AG09309 (cell line): Measurements from ENCODE around the gene CXCL1.

Experiments used
- DNase-seq: peaks from one replicate; pipeline ENCODE4 v3.0.0-alpha.2; 2010; ENCODE audit warnings: low read depth
- H3K4me3 ChIP-seq: 2 replicates; pipeline ENCODE4 v1.5.1; 2011; ENCODE audit warnings: mild to moderate bottlenecking, low read depth, low read length, moderate library complexity; ENCODE audit not compliant: control insufficient read depth
- CTCF ChIP-seq: IDR thresholded peaks from 2 replicates; pipeline ENCODE4 v1.5.1; 2011; ENCODE audit warnings: mild to moderate bottlenecking, low read depth, low read length, inconsistent platforms; ENCODE audit not compliant: insufficient read depth, control insufficient read depth; ENCODE audit errors: missing control alignments

Gene CXCL1

GRCh38 chr4:73831569-73831968 lies 37.6 kb upstream of the CXCL1 start:
- no peak overlapping the region for H3K4me3 ChIP-seq
- no peak for TF ChIP-seq CTCF
- DNase-seq: no peak

GRCh38 chr4:73832651-73833237 lies 36.4 kb upstream of the CXCL1 start:
- no peak overlapping the region for H3K4me3 ChIP-seq
- TF ChIP-seq CTCF: no peak
- DNase-seq: no peak

DNA sequence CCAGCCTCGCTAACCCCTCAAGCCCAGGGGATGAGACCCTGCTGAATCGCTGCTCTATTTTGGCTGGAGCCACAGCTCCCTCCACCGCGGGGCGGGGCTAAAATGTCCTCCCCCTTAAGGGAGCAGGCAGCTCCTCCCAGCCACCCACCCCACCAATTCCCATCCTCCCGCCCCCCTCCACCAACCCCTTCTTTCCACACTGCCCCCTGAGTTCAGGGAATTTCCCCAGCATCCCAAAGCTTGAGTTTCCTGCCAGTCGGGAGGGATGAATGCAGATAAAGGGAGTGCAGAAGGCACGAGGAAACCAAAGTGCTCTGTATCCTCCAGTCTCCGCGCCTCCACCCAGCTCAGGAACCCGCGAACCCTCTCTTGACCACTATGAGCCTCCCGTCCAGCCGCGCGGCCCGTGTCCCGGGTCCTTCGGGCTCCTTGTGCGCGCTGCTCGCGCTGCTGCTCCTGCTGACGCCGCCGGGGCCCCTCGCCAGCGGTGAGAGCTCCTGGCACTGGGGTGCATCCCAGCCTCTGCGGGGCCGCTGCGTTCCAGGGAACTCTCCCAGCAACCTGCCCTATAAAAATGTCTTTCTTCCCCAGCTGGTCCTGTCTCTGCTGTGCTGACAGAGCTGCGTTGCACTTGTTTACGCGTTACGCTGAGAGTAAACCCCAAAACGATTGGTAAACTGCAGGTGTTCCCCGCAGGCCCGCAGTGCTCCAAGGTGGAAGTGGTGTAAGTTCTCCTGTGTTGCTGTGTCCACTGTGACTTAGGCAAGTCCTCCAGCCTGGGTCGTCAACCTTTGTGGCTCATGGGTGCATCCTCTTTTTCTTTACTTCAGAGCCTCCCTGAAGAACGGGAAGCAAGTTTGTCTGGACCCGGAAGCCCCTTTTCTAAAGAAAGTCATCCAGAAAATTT lies 32.6 kb upstream of the CXCL1 start, which contains the start of gene CXCL6:
CXCL6 (plus strand) TSS at position 306 of the 907 bp plus-strand sequence; CDS start at position 379, 73 bp downstream.
- DNase-seq: no peak
- H3K4me3 ChIP-seq: peak within 1 kb of the TSS; percentile 41
- TF ChIP-seq CTCF: no peak

DNA sequence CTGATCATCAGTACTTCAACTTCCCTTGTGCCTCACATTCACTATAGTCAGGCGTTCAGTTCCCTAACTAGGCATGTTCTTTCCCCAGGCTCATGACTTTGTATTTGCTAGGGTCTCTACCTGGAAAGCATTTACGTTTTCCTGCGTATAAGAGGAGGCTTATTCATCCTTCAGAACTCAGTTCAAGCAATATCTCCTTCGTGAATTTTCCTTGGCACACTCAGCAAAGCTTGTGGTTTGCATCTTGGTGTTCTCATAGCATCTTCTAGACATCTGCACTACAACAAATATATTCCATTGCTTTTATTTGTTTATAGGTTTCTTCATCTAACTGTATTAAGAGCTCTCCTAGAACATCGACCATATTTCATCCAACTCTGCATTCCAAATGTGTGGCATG lies 30.1 kb upstream of the CXCL1 start:
- DNase-seq: no peak
- no peak for TF ChIP-seq CTCF

DNA sequence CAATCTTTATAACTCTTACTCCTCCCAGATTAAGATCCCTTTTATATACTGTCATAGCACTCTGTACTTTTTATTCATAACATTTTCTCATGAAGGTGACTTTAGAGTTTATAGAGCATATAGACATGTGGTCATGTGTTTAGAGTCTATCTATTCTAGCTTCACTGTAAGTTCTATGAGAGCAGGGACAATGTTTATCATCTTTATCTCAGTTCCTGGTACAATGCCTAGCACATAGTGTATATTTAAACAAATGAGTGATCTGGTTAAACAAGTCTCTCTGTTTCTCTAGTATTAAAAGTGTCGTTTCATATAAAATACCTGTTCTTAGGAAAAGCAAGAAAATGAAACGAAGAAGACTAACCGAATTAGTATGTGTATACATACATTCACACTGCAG lies 29.5 kb upstream of the CXCL1 start:
- no peak for DNase-seq
- H3K4me3 ChIP-seq: no peak overlapping the region
- no peak for TF ChIP-seq CTCF

More for the DNA sequence above, 30.1 kb upstream of the CXCL1 start:
- H3K4me3 ChIP-seq: no peak overlapping the region

DNA sequence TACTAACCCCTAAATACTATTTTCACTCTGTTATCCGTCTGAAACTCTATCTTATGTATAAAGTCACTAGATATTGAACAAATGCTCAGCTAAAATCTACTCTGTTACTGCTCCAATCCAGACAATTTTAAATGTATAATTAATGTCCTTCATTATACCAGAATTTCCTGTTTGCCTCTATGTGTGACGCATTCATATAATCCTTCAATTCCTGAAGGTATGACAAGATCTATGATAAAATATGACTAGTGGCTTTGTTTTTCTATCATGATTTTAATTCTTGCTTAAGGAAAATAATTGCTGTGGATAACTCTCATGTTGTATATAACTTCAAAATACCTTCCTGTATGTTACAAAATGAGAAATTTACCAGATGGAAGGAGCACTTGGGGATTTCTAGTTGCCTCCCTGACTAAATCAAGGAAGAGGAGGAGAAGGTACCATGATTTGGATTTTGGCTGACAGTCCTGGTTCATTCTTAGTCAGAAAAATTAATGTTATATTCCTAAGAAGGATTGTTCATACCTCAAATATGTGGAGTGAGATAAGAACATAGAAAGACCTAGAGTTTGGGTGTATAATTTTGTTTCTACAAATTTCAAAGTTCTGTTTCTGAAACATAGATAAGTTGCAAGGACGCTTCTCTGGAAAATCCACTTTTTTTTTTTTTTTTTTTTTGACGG lies 27.8 kb upstream of the CXCL1 start:
- no peak for TF ChIP-seq CTCF
- no peak overlapping the region for H3K4me3 ChIP-seq
- no peak for DNase-seq
